ENCODE data around the gene RBM10. TPM values are rescaled to one million over a fixed set of nuclear protein-coding genes. Genes with fewer than 3 reads are reported as not detected.

Gene RBM10
- total RNA-seq, 1 experiment from 2014 or later, result 56.9 TPM

DNA sequence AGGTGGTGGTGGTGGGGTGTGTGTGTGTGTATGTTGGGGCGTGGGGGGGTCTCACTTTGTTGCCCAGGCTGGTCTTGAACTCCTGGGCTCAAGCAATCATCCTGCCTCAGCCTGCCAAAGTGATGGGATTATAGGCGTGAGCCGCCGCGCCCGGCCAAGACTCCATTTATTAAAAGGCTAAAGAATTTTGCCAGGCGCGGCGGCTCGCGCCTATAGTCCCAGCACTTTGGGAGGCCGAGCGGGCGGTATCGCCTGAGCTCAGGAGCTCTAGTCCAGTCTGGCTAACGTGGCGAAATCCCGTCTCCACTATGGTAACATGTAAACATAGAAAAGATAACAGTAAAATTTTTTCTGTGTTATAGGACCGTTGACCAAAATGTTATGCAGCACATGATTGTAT lies 44.9 kb downstream of the RBM10 start:
- intact Hi-C loops (cut with micrococcal nuclease), result loop anchor here (5.0 to 10.0 kb wide), 4 partner anchors 172 to 837 kb away; partner anchors contain the start of gene ZNF41
- Histone ChIP-seq H3K79me2 (ENCODE audit: insufficient read depth, low read length) (peaks cover 28% of the 10 kb centered on the region), H3K4me1 (ENCODE audit: control insufficient read depth in 1 of 2, insufficient read depth in 2 of 2, low read length in 2 of 2) (peaks cover 5 to 25% of the 10 kb centered on the region in 2 experiments; a peak in 3 of 4 replicates), H2AFZ (ENCODE audit: low read depth, low read length, poor library complexity, severe bottlenecking) (no peak overlapping the region), H3K36me3 (ENCODE audit: control insufficient read depth in 1 of 2, insufficient read depth in 2 of 2, low read length in 2 of 2) (no peaks in the 10 kb centered on the region; a peak in 1 of 4 replicates), H3K9me2 (ENCODE audit: insufficient read depth) (no peaks in the 10 kb centered on the region), H4K20me1 (ENCODE audit: insufficient read depth) (no peaks in the 10 kb centered on the region), H3K4me3 (replicated peaks in 1 of 2; ENCODE audit: low read depth in 1 of 2, low read length in 2 of 2) (no peak overlapping the region), H3K4me2 (ENCODE audit: low read length) (peak overlapping the region; percentile 82; the same call in 1 of the 2 replicates), H3K9me3 (ENCODE audit: control insufficient read depth in 1 of 2, insufficient read depth in 1 of 2, low read depth in 1 of 2, low read length in 2 of 2) (no peaks in the 10 kb centered on the region), H3K27me3 (ENCODE audit: insufficient read depth, low read length) (no peaks in the 10 kb centered on the region), H3K9ac (ENCODE audit: low read length) (no peak overlapping the region), H3K27ac (ENCODE audit: low read depth, low read length) (no peak overlapping the region)
- no peak for TF ChIP-seq EZH2 (IDR thresholded peaks at IDR 0.05)
- TF ChIP-seq, protein P1, sequence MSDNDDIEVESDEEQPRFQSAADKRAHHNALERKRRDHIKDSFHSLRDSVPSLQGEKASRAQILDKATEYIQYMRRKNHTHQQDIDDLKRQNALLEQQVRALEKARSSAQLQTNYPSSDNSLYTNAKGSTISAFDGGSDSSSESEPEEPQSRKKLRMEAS (IDR thresholded peaks at IDR 0.05), result no peak
- TF ChIP-seq, protein P2, sequence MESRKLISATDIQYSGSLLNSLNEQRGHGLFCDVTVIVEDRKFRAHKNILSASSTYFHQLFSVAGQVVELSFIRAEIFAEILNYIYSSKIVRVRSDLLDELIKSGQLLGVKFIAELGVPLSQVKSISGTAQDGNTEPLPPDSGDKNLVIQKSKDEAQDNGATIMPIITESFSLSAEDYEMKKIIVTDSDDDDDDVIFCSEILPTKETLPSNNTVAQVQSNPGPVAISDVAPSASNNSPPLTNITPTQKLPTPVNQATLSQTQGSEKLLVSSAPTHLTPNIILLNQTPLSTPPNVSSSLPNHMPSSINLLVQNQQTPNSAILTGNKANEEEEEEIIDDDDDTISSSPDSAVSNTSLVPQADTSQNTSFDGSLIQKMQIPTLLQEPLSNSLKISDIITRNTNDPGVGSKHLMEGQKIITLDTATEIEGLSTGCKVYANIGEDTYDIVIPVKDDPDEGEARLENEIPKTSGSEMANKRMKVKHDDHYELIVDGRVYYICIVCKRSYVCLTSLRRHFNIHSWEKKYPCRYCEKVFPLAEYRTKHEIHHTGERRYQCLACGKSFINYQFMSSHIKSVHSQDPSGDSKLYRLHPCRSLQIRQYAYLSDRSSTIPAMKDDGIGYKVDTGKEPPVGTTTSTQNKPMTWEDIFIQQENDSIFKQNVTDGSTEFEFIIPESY (IDR thresholded peaks at IDR 0.05; ENCODE audit: extremely low read depth, insufficient replicate concordance, low read length), result no peak
- TF ChIP-seq POLR2A (IDR thresholded peaks at IDR 0.05; ENCODE audit: borderline replicate concordance, extremely low read depth, insufficient read depth, insufficient read length), result no peak
- no peak for TF ChIP-seq FOSL1 (IDR thresholded peaks at IDR 0.05; ENCODE audit: low read depth)
- TF ChIP-seq JUND (IDR thresholded peaks at IDR 0.05), result no peak
- TF ChIP-seq RAD21 (IDR thresholded peaks at IDR 0.05; ENCODE audit: low read depth), result no peak
- no peak for TF ChIP-seq EZH2phosphoT487 (IDR thresholded peaks at IDR 0.05; ENCODE audit: borderline replicate concordance)
- TF ChIP-seq YY1 (IDR thresholded peaks at IDR 0.05; ENCODE audit: extremely low read depth, insufficient replicate concordance, low read depth, low read length), result no peak
- TF ChIP-seq ZFX (IDR thresholded peaks at IDR 0.05), result no peak
- no peak for TF ChIP-seq SIN3A (IDR thresholded peaks at IDR 0.05; ENCODE audit: low read depth)
- no peak for TF ChIP-seq SP1 (IDR thresholded peaks at IDR 0.05; ENCODE audit: low read depth)
- TF ChIP-seq, protein P3, sequence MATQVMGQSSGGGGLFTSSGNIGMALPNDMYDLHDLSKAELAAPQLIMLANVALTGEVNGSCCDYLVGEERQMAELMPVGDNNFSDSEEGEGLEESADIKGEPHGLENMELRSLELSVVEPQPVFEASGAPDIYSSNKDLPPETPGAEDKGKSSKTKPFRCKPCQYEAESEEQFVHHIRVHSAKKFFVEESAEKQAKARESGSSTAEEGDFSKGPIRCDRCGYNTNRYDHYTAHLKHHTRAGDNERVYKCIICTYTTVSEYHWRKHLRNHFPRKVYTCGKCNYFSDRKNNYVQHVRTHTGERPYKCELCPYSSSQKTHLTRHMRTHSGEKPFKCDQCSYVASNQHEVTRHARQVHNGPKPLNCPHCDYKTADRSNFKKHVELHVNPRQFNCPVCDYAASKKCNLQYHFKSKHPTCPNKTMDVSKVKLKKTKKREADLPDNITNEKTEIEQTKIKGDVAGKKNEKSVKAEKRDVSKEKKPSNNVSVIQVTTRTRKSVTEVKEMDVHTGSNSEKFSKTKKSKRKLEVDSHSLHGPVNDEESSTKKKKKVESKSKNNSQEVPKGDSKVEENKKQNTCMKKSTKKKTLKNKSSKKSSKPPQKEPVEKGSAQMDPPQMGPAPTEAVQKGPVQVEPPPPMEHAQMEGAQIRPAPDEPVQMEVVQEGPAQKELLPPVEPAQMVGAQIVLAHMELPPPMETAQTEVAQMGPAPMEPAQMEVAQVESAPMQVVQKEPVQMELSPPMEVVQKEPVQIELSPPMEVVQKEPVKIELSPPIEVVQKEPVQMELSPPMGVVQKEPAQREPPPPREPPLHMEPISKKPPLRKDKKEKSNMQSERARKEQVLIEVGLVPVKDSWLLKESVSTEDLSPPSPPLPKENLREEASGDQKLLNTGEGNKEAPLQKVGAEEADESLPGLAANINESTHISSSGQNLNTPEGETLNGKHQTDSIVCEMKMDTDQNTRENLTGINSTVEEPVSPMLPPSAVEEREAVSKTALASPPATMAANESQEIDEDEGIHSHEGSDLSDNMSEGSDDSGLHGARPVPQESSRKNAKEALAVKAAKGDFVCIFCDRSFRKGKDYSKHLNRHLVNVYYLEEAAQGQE (IDR thresholded peaks at IDR 0.05; ENCODE audit: low read depth), result no peak
- TF ChIP-seq, protein P4, sequence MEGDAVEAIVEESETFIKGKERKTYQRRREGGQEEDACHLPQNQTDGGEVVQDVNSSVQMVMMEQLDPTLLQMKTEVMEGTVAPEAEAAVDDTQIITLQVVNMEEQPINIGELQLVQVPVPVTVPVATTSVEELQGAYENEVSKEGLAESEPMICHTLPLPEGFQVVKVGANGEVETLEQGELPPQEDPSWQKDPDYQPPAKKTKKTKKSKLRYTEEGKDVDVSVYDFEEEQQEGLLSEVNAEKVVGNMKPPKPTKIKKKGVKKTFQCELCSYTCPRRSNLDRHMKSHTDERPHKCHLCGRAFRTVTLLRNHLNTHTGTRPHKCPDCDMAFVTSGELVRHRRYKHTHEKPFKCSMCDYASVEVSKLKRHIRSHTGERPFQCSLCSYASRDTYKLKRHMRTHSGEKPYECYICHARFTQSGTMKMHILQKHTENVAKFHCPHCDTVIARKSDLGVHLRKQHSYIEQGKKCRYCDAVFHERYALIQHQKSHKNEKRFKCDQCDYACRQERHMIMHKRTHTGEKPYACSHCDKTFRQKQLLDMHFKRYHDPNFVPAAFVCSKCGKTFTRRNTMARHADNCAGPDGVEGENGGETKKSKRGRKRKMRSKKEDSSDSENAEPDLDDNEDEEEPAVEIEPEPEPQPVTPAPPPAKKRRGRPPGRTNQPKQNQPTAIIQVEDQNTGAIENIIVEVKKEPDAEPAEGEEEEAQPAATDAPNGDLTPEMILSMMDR (IDR thresholded peaks at IDR 0.05 in 2 of 3, conservative IDR thresholded peaks at IDR 0.05 in 1 of 3; ENCODE audit: borderline replicate concordance in 1 of 3, insufficient read depth in 1 of 3, low read depth in 2 of 3, low read length in 2 of 3), result no peak
- TF ChIP-seq TCF7L2 (IDR thresholded peaks at IDR 0.05; ENCODE audit: borderline replicate concordance, extremely low read depth, insufficient read depth, insufficient read length), result no peak
- TF ChIP-seq POLR2AphosphoS5 (IDR thresholded peaks at IDR 0.05; ENCODE audit: low read depth, low read length), result no peak
- TF ChIP-seq, protein P5, sequence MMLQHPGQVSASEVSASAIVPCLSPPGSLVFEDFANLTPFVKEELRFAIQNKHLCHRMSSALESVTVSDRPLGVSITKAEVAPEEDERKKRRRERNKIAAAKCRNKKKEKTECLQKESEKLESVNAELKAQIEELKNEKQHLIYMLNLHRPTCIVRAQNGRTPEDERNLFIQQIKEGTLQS (IDR thresholded peaks at IDR 0.05), result no peak
- ChIA-PET RAD21 (ENCODE audit: low non-redundant PET in 1 of 2, low total read pairs in 2 of 2, uncharacterized antibody in 2 of 2, unreplicated experiment in 2 of 2) (no interaction called here), CTCF (interaction anchor here (1.2 to 1.7 kb wide), 3 partner anchors 44 to 195 kb away, joined by 3 to 11 read pairs (median 4); partner anchors contain the start of genes NDUFB11 and RBM10), POLR2A (interaction anchor here (1.1 to 2.0 kb wide), 3 partner anchors 28 to 333 kb away, joined by 4 to 7 read pairs (median 5); partner anchors contain the start of gene RBM10)
- DNase-seq (ENCODE audit: low read depth, low spot score) (no peak), ATAC-seq (no peak)
- no TSS peak for BruUV-seq (replicated peaks)
